H9 (cell line): Measurements from ENCODE around the gene GNRHR. TPM values are rescaled to one million over a fixed set of nuclear protein-coding genes. Genes with fewer than 3 reads are reported as not detected.

Experiments
- DNase-seq: peaks from one replicate; pipeline ENCODE4 v3.0.0-alpha.2; 2017
- H2AFZ ChIP-seq: one replicate; pipeline ENCODE4 v1.6.1; 2013; ENCODE audit warnings: mild to moderate bottlenecking, low read length, control low read depth, moderate library complexity
- H2AK5ac ChIP-seq: 2 replicates; pipeline ENCODE4 v1.6.1; 2013; ENCODE audit warnings: low read length, control low read depth, mixed read lengths; ENCODE audit not compliant: insufficient read length
- H2BK120ac ChIP-seq: one replicate; pipeline ENCODE4 v1.6.1; 2013; ENCODE audit warnings: low read depth, mild to moderate bottlenecking, low read length, control low read depth, inconsistent platforms; ENCODE audit not compliant: poor library complexity, severe bottlenecking
- H2BK12ac ChIP-seq: 2 replicates; pipeline ENCODE4 v1.6.1; 2013; ENCODE audit warnings: low read length, control low read depth, mixed read lengths, low read depth; ENCODE audit not compliant: insufficient read length
- H2BK15ac ChIP-seq: 2 replicates; pipeline ENCODE4 v1.6.1; 2013; ENCODE audit warnings: low read depth, low read length, control low read depth
- H2BK20ac ChIP-seq: one replicate; pipeline ENCODE4 v1.6.1; 2013; ENCODE audit warnings: low read depth, mild to moderate bottlenecking, low read length, control low read depth, inconsistent platforms; ENCODE audit not compliant: poor library complexity, severe bottlenecking
- H2BK5ac ChIP-seq: 2 replicates; pipeline ENCODE4 v1.6.1; 2013; ENCODE audit warnings: low read length, control low read depth, mixed read lengths; ENCODE audit not compliant: insufficient read length
- H3K14ac ChIP-seq: 2 replicates; pipeline ENCODE4 v1.6.1; 2013; ENCODE audit warnings: low read length, control low read depth; ENCODE audit not compliant: insufficient read depth
- H3K18ac ChIP-seq: 2 replicates; pipeline ENCODE4 v1.6.1; 2013; ENCODE audit warnings: low read depth, mild to moderate bottlenecking, mixed read lengths, low read length, control low read depth; ENCODE audit not compliant: insufficient read length
- H3K23ac ChIP-seq: 2 replicates; pipeline ENCODE4 v1.6.1; 2013; ENCODE audit warnings: low read length, control low read depth, mixed read lengths, low read depth; ENCODE audit not compliant: insufficient read length
- H3K23me2 ChIP-seq: 2 replicates; pipeline ENCODE4 v1.6.1; 2013; ENCODE audit warnings: low read depth, mild to moderate bottlenecking, mixed read lengths, low read length, control low read depth; ENCODE audit not compliant: insufficient read length, poor library complexity, severe bottlenecking
- H3K27ac ChIP-seq: 2 replicates; pipeline ENCODE4 v1.5.1; 2013; ENCODE audit warnings: low read length, control low read depth, mixed read lengths, low read depth; ENCODE audit not compliant: insufficient read length
- H3K27me3 ChIP-seq: 2 replicates; pipeline ENCODE4 v1.6.1; 2013; ENCODE audit warnings: low read length, control low read depth, inconsistent platforms; ENCODE audit not compliant: insufficient read depth
- H3K4ac ChIP-seq: 2 replicates; pipeline ENCODE4 v1.6.1; 2013; ENCODE audit warnings: low read depth, mild to moderate bottlenecking, control low read depth, inconsistent platforms, low read length, moderate library complexity
- H3K4me1 ChIP-seq: 2 replicates; pipeline ENCODE4 v1.6.1; 2013; ENCODE audit warnings: low read length, control low read depth, inconsistent platforms; ENCODE audit not compliant: insufficient read depth
- H3K4me2 ChIP-seq: 2 replicates; pipeline ENCODE4 v1.6.1; 2013; ENCODE audit warnings: low read length, control low read depth, mixed read lengths; ENCODE audit not compliant: insufficient read length, insufficient read depth
- H3K56ac ChIP-seq: 2 replicates; pipeline ENCODE4 v1.6.1; 2013; ENCODE audit warnings: low read depth, mild to moderate bottlenecking, mixed read lengths, low read length, control low read depth; ENCODE audit not compliant: insufficient read length
- H3K79me1 ChIP-seq: 2 replicates; pipeline ENCODE4 v1.6.1; 2013; ENCODE audit warnings: low read depth, mild to moderate bottlenecking, moderate library complexity, low read length, control low read depth, inconsistent platforms; ENCODE audit not compliant: insufficient read depth, poor library complexity, severe bottlenecking
- H3K79me2 ChIP-seq: 2 replicates; pipeline ENCODE4 v1.6.1; 2013; ENCODE audit warnings: low read length, control low read depth, inconsistent platforms; ENCODE audit not compliant: insufficient read depth
- H3K9ac ChIP-seq: 2 replicates; pipeline ENCODE4 v1.6.1; 2013; ENCODE audit warnings: low read length, control low read depth, mixed read lengths; ENCODE audit not compliant: insufficient read length; ENCODE audit errors: extremely low read depth
- H3K9me3 ChIP-seq: one replicate; pipeline ENCODE4 v1.6.1; 2013; ENCODE audit warnings: low read depth, low read length, inconsistent platforms; ENCODE audit not compliant: control insufficient read depth
- H3T11ph ChIP-seq: one replicate; pipeline ENCODE4 v1.6.1; 2013; ENCODE audit warnings: mild to moderate bottlenecking, low read length, control low read depth, inconsistent platforms
- H4K20me1 ChIP-seq: one replicate; pipeline ENCODE4 v1.6.1; 2013; ENCODE audit not compliant: control insufficient read depth, insufficient read length, insufficient read depth
- H4K5ac ChIP-seq: 2 replicates; pipeline ENCODE4 v1.6.1; 2013; ENCODE audit warnings: low read depth, mild to moderate bottlenecking, mixed read lengths, low read length, control low read depth; ENCODE audit not compliant: insufficient read length
- H4K8ac ChIP-seq: replicated peaks from 2 replicates; pipeline ENCODE4 v1.6.1; 2013; ENCODE audit warnings: low read length, control low read depth, mixed read lengths, low read depth; ENCODE audit not compliant: insufficient read length
- H4K91ac ChIP-seq: 2 replicates; pipeline ENCODE4 v1.6.1; 2013; ENCODE audit warnings: low read depth, mild to moderate bottlenecking, moderate library complexity, mixed read lengths, low read length, control low read depth; ENCODE audit not compliant: insufficient read length
- H3K27ac Mint-ChIP-seq, 3 experiments: 2 replicates in 2 of 3; 3 replicates in 1 of 3; pipeline ENCODE4 v1.8.0; 2020 to 2021; ENCODE audit warnings: mixed read lengths in 3 of 3, mild to moderate bottlenecking in 1 of 3, moderate library complexity in 1 of 3
- H3K27me3 Mint-ChIP-seq: 2 replicates; pipeline ENCODE4 v1.8.0; 2021; ENCODE audit warnings: low read depth, mild to moderate bottlenecking, moderate library complexity, mixed read lengths
- H3K36me3 Mint-ChIP-seq, 3 experiments: 2 replicates in 2 of 3; 3 replicates in 1 of 3; pipeline ENCODE4 v1.8.0; 2020 to 2021; ENCODE audit warnings: low read depth in 3 of 3, mixed read lengths in 3 of 3; ENCODE audit not compliant: insufficient read depth in 1 of 3
- H3K4me1 Mint-ChIP-seq, 2 experiments: 2 replicates each; pipeline ENCODE4 v1.8.0; 2020; ENCODE audit warnings: mixed read lengths in 2 of 2
- H3K4me3 Mint-ChIP-seq, 2 experiments: 2 replicates in 1 of 2; 3 replicates in 1 of 2; pipeline ENCODE4 v1.8.0; 2020 to 2021; ENCODE audit warnings: mild to moderate bottlenecking in 2 of 2, mixed read lengths in 2 of 2, moderate library complexity in 1 of 2
- H3K9me3 Mint-ChIP-seq, 2 experiments: 2 replicates in 1 of 2; 3 replicates in 1 of 2; pipeline ENCODE4 v1.8.0; 2020; ENCODE audit warnings: mild to moderate bottlenecking in 2 of 2, mixed read lengths in 2 of 2, moderate library complexity in 1 of 2
- WGBS: extraction: QIAGEN DNeasy Blood & Tissue Kit; methylation state at CpG from one replicate; pipeline ENCODE4 v1.1.7; 2013; ENCODE audit warnings: missing lambda C conversion rate, low lambda C conversion rate, mixed read lengths; ENCODE audit not compliant: insufficient read length; ENCODE audit errors: extremely low coverage; 5-methylcytosine and 5-hydroxymethylcytosine counted together
- total RNA-seq: library from RNA; stranded (reverse); gene quantifications from 2 replicates; pipeline ENCODE4 v1.2.1, GENCODE V29; 2021
- TF ChIP-seq, protein P1 (sequence below): fragments of 200-600 bp; sonication (generic); conservative IDR thresholded peaks from 3 replicates; pipeline ENCODE4 v1.8.0; 2021; ENCODE audit warnings: antibody characterized with exemption, mild to moderate bottlenecking

The GNRHR gene
- total RNA-seq, 1 experiment from 2014 or later = not detected

DNA sequence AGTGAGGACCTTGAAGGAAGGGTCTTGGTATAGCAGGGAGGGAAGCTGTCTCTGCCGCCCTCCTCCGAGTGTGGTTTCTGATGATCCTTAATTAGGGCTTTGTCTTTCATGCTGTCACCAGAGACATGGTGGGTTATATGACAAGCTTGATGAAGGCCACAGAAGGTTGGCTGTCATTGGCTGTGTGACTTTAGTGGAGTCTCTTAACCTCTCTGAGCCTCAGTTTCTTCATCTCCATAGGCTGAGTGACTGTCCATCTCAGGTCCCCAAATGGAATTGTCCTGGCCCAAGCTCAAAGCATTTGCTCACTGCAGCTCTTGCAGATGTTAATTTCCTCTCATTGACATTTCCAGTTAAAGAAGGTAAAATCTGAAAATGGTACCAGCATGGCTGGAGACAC, 36.6 kb downstream of the GNRHR start:
- H2BK15ac ChIP-seq = no peak overlapping the region
- no peak overlapping the region for H4K8ac ChIP-seq
- Mint-ChIP-seq H3K4me3 (no peak overlapping the region), H3K27ac (no peak overlapping the region), H3K36me3 (peaks cover 18 to 48% (median 25%) of the 10 kb centered on the region in 3 experiments), H3K9me3 (peaks cover 0 to 3% of the 10 kb centered on the region in 2 experiments; a peak in 1 of 5 replicates), H3K4me1 (peaks cover 29 to 31% of the 10 kb centered on the region in 2 experiments), H3K27me3 (no peaks in the 10 kb centered on the region)
- H3K23me2 ChIP-seq = no peaks in the 10 kb centered on the region
- WGBS = no CpG with 5 or more reads among the region's 2 CpGs
- no peak overlapping the region for H2BK5ac ChIP-seq
- no peaks in the 10 kb centered on the region; the same call in 1 of the 2 replicates for H3K4me1 ChIP-seq
- H2AK5ac ChIP-seq = no peak overlapping the region
- TF ChIP-seq, protein P1, sequence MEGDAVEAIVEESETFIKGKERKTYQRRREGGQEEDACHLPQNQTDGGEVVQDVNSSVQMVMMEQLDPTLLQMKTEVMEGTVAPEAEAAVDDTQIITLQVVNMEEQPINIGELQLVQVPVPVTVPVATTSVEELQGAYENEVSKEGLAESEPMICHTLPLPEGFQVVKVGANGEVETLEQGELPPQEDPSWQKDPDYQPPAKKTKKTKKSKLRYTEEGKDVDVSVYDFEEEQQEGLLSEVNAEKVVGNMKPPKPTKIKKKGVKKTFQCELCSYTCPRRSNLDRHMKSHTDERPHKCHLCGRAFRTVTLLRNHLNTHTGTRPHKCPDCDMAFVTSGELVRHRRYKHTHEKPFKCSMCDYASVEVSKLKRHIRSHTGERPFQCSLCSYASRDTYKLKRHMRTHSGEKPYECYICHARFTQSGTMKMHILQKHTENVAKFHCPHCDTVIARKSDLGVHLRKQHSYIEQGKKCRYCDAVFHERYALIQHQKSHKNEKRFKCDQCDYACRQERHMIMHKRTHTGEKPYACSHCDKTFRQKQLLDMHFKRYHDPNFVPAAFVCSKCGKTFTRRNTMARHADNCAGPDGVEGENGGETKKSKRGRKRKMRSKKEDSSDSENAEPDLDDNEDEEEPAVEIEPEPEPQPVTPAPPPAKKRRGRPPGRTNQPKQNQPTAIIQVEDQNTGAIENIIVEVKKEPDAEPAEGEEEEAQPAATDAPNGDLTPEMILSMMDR = no peak
- no peak overlapping the region for H3K9ac ChIP-seq
- H2BK120ac ChIP-seq = no peak overlapping the region
- H3K79me1 ChIP-seq = no peaks in the 10 kb centered on the region
- no peaks in the 10 kb centered on the region for H3K27me3 ChIP-seq
- H3K4ac ChIP-seq = no peak overlapping the region
- H4K91ac ChIP-seq = no peak overlapping the region
- H4K20me1 ChIP-seq = no peaks in the 10 kb centered on the region
- H3K27ac ChIP-seq = no peak overlapping the region
- DNase-seq = no peak
- no peak overlapping the region for H3T11ph ChIP-seq
- H3K23ac ChIP-seq = no peak overlapping the region
- no peak overlapping the region for H3K4me2 ChIP-seq
- H3K18ac ChIP-seq = no peak overlapping the region
- H2BK12ac ChIP-seq = no peak overlapping the region
- no peak overlapping the region for H4K5ac ChIP-seq
- no peak overlapping the region for H3K56ac ChIP-seq
- H2BK20ac ChIP-seq = no peak overlapping the region
- H3K14ac ChIP-seq = no peak overlapping the region
- no peaks in the 10 kb centered on the region for H3K9me3 ChIP-seq
- no peak overlapping the region for H2AFZ ChIP-seq
- H3K79me2 ChIP-seq = no peaks in the 10 kb centered on the region
